ENCODE data around the gene PTPRE. TPM values are rescaled to one million over a fixed set of nuclear protein-coding genes. Genes with fewer than 3 reads are reported as not detected.

The PTPRE gene
- total RNA-seq, 1 donor from 2014 or later = 20.4 TPM

DNA sequence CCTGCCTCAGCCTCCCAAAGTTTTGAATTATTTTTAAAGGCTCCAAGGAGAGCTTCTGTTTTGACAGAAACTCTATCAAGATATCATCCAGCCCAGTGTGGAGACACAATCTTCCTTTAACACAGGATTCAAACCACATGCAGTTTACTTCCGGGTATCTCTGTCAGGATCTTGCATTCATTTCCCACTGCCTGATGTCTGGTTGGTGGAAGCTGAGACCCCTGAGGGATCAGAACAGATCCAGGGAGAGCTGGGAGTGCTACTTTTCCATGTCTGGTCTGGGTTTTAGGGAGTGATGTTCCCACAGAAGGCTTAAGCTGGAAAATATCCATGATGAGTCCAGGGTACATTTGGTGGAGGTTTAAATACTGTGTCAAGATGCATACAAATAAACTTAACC lies 16.7 kb downstream of the PTPRE start:
- intact Hi-C loops (cut with micrococcal nuclease) = no loop called here

DNA sequence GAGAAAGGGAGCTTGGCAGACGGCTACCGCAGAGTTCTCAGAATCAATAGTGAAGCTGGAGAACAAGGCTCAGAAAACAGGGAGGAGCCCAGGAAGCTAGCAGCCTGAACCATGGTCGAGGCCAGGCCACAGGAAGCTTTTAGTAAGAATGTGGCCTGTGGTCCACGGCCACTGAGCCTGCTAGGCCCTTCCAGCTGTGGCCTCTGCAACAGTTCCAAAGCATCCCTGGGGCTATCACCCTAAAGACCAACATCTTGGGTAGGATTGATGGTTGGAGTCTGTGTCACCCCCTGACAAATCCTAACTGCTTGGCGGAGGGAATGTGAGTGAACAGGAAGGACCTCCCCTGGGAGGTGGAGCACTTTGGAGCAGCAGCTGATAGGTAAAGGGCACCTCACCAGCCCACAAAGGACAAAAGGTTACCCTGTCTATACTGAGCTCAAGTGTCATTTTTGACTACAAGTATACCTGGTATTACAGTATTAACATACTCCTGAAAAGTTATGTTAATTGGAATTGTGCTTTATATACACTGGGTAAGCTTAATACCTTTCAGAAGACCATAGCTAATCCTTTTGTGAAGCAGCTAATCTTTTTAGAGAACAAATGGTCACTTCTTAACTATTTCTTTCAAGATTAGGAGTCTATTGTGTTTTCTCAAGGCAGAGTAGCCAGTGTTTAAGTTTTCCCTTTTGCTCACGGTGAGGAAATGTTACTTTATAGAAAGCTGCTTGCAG lies 18.7 kb downstream of the PTPRE start:
- intact Hi-C loops (cut with micrococcal nuclease) = no loop called here

DNA sequence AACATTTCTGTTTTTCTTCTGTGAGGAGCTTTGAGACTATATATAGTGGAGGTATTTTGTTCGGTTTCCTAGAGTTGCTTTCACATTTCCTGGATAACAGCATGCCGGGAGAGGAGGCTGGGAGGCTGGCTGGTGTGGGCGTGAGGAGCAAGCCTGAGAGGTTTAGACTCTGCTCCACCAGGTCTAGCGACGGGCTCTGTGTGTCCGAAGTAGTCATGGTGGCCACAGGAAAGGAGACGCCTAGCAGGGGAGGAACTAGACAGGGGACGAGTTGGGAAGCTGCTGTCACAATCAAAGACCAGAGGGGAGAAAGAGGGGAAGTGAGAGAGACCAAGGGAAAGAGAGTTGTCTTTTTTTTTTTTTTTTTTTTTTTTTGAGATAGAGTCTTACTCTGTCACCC lies 19.6 kb downstream of the PTPRE start:
- intact Hi-C loops (cut with micrococcal nuclease) = no loop called here

DNA sequence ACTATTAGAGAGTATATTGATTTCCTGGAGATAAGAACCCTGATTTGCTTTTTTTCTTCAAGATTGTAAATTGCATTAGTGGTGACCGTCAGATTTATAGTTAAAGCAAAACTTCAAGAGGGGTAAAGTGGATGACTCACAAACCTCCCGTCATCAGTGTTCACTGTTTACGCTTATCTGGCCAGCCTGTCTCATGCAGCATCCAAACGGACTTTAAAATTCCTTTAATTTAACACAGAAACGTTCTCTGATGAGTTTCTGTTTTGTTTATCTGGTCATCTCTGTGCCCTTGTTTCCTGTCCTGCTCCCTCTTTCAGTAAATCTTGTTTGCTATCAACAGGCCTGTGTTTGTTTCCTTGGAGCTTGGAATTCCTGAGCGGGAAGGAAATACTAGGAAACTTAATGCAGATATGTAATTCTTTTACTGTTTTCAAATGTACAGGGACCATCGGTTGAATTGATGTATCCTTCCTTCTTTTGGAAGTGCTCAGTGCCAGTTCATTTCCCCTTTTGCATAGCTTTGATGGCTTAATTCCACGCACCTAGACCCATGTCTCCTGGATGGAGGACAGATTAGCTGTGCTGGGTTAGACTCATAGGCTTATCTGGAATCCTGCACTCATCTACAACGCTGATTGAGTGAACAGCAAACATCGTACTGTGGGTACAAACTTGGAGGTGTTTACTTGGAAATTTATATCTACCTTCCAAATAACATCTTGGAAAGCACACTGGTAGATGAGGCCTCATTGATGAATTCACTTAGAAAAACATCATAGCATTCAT lies 21.3 kb downstream of the PTPRE start:
- intact Hi-C loops (cut with micrococcal nuclease) = no loop called here

DNA sequence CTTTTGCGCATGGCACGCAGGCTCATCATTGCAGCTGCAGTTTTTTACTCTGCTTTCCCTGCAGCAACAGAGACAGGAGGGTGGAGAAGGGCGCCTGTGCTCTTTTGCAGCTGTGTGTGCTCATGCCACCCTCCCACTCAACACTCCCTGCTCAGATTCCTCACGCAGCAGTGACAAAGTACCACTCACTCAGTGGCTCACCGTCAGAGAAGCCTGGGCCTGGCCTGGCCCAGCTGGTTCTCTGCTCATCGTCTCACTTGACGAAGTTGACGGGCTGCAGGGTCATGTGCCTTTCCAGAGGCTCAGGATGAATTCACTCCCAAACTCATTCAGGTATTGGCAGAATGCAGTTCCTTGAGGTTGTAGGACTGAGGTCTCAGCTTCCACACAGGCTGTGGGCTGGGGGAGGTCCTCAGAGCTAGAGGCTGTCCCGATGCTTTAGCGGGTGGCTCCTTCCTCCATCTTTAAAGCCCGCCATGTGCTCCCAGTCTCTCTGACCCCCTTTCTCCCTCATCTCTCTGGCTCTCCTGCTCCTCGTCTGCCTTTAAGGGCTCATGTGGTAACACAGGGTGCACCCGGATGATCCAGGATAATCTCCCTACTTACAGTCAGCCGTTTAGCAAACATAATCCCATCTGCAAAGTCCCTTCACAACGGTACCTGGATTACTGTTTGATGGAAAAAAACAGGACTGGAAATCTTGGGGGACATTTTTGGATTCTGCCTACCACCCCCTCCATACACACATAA lies 25.8 kb downstream of the PTPRE start:
- intact Hi-C loops (cut with micrococcal nuclease) = no loop called here

DNA sequence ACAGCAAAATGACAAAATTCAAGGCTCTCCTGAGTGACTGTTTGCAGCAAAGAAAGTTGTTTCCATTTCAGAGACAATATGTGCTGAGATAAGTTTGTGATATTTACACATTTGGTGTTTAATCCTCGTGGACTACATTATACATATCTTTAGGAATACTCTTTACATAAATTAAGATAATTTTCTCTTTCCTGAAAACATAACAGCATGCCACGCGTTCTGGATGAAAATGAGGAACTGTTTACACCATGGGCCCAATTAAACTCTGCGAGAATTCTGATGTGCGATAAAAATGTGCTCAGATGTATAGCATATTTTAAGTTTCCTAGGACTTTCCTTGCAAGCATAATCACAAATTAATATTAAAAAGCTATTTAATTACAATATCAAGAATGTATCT lies 26.4 kb downstream of the PTPRE start:
- intact Hi-C loops (cut with micrococcal nuclease) = no loop called here

DNA sequence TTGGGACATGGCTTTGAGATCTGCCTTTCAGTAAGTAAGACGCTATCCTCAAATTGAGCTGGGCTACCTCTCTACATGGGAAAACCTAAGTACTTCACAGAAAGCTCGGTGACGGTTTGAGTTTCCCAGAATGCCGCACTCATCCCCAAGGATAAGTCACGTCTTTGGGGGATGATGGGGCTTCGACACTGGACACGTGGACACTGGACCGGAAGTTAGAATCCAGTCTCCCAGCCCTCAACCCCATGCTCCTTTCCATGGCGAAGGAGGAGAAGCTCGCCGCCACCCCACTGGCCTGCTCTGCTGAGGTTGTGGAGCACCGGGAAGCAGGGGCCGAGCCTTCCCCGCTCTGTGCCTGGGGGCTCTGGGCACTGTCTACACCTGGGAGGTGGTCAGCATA lies 27.5 kb downstream of the PTPRE start:
- intact Hi-C loops (cut with micrococcal nuclease) = no loop called here

DNA sequence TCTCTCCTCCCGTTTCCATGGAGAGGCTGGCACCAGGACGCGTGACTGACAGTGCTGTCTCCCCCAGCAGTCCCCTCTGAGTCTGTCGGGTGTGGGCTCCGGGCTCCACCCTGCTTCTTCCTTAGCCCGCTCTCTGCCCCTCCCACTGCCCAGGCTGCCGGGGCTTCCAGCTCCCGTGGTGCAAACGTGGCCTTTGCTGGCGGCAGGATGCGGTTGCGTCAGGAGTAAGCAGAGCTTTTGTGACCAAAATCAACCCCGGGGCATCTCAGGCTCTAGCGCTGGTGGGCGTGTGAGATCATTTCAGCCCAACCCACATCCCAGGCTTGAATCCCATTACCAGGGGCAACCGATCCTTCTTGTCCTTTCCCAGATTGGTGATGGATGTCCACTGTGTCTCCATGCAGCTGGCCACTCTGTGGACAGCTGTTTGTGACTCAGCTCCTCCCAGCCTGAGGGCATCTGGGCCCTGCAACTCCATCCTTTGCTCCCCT lies 28.2 kb downstream of the PTPRE start:
- intact Hi-C loops (cut with micrococcal nuclease) = no loop called here

DNA sequence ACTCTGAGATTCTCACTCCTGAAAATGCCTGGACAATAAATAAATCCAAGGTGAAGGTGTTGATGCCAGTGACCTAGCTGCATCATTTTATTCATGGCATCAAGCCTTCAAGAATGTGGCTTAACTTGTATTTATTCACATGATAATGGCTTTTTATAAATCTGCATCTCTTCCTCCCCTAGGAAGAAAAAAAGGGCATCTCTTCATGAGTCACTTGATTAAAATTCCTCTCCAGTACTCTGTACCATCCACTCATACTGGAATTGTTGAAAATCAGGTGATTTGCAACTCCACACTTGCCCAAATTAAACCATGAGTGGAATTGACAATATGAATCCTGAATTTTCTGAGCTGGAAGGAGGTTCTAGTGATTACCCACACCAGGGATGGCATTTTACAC lies 30.2 kb downstream of the PTPRE start:
- intact Hi-C loops (cut with micrococcal nuclease) = no loop called here

DNA sequence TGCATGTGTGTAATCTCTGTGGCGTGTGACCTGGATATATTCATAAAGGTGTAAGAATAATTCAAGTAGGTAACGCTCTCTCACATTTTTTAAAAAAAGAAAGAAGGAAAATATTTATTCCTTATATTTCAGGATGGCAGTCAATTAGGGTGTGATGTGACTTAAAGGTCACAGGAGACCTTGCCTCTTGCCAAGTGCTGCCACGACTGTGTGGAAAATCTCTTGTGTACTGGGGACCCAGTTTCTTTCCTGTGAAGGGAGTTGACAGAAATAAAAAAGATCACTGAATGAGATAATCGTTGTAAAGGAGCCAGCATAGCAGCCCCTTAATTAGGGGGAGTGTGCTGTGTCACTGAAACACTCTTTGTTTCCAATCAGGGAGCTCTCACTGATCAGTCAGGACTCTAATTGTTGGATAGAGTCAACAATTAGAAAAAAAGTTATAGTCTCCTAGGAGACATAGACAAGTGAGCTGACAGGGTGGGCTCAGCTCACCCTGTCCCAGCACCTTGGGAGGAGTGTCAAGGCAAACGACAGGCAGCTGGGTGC lies 31.1 kb downstream of the PTPRE start:
- intact Hi-C loops (cut with micrococcal nuclease) = no loop called here

DNA sequence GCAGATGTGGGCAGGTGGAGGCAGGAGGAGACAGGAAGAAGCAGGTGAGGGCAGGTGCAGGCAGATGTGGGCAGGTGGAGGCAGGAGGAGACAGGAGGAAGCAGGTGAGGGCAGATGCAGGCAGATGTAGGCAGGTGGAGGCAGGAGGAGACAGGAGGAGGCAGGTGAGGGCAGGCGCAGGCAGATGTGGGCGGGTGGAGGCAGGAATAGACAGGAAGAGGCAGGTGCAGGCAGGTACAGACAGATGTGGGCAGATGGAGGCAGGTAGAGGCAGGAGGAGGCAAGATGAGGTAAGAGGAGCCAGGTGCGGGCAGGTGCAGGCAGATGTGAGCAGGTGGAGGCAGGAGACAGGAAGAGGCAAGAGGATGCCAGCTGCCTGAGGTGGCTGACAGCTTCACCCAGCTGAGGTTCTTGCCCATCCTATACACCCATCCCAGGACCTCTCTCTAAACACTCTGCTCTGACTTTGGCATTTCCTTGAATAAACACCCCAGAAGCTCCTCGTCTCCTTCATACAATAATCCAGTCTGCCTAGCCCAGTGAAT lies 33.0 kb downstream of the PTPRE start:
- intact Hi-C loops (cut with micrococcal nuclease) = no loop called here

DNA sequence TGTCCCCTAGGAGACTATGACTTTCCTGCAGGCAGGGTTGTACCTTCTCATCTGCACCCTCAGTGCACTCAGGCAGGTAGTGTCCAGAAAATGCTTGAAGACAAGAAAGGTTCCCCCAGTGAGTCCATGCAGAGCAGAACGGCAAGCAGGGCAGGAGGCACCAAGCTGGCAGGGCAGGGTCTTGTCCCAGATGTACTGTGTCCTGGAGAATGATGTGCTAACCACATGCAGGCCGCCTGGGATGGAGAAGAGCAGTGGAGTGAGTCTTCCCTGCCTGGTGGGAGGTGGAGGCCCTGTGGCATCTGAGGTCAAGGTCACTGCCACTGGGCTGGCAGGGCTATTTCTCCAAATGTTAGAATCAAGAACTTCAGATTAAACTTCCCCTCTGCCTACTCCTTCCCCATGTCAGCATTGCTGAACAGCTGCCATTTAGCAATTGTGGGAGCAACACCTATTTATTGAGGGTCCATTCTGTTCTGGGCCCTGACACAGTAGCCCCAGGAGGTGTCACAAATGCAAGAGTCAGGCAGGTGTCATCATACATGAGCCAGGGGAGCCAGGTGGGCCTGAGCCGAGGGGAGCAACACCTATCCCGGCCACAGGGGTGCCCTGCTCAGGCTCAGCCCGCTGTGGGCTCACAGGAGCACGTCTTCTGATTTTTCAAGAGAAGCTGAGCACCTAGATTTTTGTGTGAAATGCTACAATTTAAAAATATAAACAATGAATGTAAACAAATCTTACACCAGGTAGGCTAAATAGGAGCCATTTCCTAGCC lies 34.1 kb downstream of the PTPRE start:
- intact Hi-C loops (cut with micrococcal nuclease) = no loop called here

DNA sequence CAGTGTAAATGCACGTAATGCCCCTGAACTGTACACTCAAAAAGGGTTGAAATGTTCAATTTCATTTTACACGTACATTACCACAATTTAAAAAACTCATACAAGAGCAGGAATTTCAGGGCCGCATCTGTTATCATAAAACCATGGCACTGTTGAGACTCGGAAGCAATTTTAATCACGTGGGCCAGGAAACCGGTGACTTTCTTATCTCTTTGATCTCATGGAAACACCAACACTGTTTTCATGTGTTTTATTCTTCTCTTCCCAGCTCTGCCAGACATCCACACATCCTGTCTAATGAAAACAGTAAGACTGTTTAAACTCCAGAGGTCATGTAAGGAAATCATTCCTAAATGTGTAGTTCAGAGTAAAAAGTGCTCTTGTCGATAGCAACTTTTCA lies 35.9 kb downstream of the PTPRE start:
- intact Hi-C loops (cut with micrococcal nuclease) = no loop called here

DNA sequence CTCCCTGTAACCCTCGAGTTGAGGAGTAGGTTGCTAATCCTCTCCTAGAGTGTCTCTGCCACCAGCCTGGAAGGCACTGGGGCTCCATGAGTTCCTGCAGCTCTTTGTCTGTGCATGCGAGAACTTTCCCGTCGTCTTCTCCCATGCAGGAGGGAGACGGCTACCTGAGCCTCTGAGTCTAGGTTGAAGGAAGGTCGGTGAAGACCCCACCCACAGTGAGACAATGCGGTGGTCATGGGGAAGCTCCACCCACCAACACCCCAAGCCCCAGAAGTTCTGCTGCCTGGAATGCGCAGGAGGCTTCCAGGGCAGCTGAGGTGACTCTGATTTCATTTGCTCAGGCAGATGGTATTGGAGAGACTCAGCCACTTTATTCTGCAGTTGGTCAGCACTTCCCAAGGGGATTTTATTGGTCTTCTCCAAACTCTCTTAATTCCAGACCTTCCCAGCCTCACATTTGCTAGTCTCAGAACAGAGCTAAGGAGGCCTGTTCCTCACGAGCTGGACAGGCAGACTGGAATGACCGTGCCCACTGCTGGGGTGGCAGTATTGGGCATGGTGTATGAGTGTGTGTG lies 36.5 kb downstream of the PTPRE start:
- intact Hi-C loops (cut with micrococcal nuclease) = no loop called here

DNA sequence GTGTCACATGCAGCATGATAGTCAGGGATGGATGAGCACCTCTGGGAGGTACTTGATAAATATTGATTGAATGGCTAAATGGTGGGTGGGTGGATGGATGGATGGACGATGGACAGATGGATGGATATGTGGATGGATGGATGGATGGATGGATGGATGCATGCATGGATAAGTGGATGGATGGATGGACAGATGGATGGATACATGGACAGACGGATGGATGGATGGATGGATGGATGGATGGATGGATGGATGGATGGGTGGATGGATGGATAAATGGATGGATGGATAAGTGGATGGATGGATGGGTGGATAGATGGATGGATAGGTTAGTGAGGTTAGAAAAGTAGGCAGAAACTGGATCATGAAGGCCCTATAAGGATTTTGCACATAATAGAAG lies 37.4 kb downstream of the PTPRE start:
- intact Hi-C loops (cut with micrococcal nuclease) = no loop called here

DNA sequence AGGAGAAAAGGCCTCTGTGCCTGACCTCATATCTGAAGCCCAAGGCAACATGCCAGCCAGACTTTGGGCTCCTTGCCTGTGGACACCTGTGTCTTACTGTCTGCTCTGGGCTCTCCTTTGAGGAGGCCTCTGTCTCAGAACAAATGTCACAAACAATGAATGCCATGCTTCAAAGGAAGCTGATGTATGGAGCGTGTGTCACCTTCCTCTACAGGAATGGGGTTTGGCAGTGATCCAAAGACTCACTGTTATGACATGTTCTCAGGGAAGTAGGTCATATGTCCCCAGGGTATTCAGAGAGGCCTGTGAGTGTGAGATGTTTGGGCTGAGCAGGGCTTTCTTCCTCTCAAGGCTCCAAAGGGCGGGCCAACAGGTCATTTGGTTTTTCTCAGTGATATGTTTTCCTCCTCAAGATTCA lies 38.4 kb downstream of the PTPRE start:
- intact Hi-C loops (cut with micrococcal nuclease) = no loop called here

DNA sequence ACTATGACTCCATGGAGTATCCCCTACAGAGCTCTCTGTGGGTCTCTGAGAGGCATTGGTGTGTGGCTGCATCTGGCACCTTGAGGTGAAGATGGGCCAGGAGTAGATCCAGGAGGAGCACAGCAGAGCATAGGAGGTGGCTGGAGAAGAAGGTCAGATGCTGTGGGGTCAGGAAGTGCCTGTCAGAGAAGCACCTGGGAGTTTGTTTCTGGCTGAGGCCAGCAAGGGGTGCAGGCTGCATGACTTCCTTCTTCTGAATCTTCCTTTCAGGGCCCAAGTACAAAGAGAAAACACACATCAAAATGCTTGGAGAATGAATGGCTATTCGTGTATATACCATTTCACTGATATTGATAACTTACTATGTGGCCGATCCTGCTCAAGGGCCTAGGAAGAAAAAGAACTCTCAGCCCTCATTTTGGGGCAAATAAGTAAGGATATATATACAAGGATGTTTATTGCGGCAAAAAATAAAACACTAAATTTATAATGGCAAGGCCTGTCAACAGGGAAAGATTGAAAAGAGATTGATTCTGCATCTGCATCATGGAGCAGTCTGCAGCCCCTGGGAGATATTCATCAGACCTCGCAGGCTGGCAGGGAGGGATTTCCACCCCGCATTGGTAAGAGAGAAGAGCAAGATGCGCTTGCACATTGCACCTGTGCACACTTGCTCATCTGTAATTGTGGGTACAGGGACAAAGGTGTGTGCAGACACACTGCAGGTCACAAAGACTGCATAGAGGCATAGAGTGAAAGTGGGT lies 39.2 kb downstream of the PTPRE start:
- intact Hi-C loops (cut with micrococcal nuclease) = no loop called here

DNA sequence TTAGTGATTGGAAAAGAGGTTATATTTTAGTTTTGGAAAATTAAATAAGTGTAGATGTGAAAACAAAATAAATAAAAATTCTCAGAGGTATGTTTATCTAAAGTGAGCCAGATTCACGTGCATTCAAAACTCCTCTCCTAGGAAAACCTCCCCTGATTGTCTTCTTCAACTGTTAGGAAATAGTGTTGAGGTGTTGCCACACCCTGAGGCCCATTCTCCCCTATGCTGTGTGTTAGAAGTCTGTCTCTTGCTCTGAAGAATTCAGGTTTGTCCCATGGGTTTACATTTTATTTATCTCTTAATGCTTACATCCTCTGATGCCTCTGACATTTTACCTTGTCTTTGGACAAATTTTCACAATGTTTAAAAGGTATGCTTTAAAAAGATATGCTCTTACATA lies 40.3 kb downstream of the PTPRE start:
- intact Hi-C loops (cut with micrococcal nuclease) = no loop called here

DNA sequence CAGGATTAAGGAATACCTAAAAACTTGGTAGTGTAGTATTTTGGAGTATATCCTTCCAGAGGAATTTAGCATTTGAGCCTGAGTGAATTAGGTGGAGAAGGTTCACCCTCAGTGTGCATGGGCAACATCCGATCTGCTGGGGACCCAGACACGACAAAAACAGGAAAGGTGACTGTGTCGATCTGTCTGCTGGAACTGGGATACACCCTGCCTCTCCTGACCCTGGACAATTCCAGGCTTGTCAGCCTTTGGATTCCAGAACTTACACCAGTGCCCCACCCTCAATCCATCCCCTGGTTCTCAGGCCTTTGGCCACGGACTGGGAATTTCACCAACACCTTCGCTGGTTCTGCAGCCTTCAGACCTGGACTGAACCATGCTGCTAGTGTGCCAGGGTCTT lies 41.9 kb downstream of the PTPRE start:
- intact Hi-C loops (cut with micrococcal nuclease) = no loop called here

DNA sequence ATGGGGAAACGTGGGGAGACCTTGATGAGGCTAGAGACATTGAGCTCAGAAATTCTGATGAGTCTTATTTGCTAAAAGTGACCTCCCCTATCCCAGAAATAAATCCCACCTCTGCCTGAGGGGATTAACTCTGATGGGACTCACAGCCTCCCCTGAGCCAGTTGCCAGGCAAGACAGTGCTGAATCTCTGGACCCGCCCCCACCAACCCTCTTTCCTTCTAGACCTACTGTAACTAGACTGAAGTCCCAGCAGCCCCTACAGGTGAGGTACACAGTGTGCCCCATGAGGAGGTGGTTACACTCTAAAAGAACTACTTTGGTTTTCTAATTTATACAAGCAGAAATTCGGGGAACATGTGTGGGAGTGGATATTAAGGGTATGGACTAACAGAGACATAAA lies 42.9 kb downstream of the PTPRE start:
- intact Hi-C loops (cut with micrococcal nuclease) = no loop called here

All from T-helper 2 cell treated with Interferon-gamma antibody and Interleukin-4, amounts not matched to agents 100 ng/mL and 5 ng/mL, for 36 hours (primary cell).